Keratinocyte (primary cell): ENCODE measurements around the gene GPBP1. TPM values are rescaled to one million over a fixed set of nuclear protein-coding genes. Genes with fewer than 3 reads are reported as not detected.

Experiments
- DNase-seq: peaks from one replicate; pipeline ENCODE4 v3.0.0-alpha.2; 2011; ENCODE audit warnings: low read depth, missing footprints, low spot score
- FAIRE-seq: peaks from 2 replicates; lab custom pipeline; 2011; peaks lifted over from hg19 to GRCh38; lab: Jason Lieb, UNC
- H2AFZ ChIP-seq: 2 replicates; pipeline ENCODE4 v1.6.0; 2012; ENCODE audit warnings: low read length, control low read depth, inconsistent platforms; ENCODE audit not compliant: control insufficient read depth
- H3K27ac ChIP-seq: 2 replicates; pipeline ENCODE4 v1.5.1; 2011; ENCODE audit warnings: low read length; ENCODE audit not compliant: control insufficient read depth, insufficient read depth
- H3K27me3 ChIP-seq: 3 replicates; pipeline ENCODE4 v1.6.0; 2011; ENCODE audit warnings: low read length; ENCODE audit not compliant: control insufficient read depth, insufficient read depth; ENCODE audit errors: extremely low read depth
- H3K36me3 ChIP-seq, 2 experiments: 2 replicates in 1 of 2; 3 replicates in 1 of 2; pipeline ENCODE4 v1.5.1; 2011; ENCODE audit warnings: low read length in 2 of 2, mild to moderate bottlenecking in 1 of 2; ENCODE audit not compliant: control insufficient read depth in 2 of 2, insufficient read depth in 2 of 2; ENCODE audit errors: extremely low read depth in 1 of 2
- H3K4me1 ChIP-seq: 3 replicates; pipeline ENCODE4 v1.5.1; 2011; ENCODE audit warnings: low read length; ENCODE audit not compliant: control insufficient read depth, insufficient read depth; ENCODE audit errors: extremely low read depth
- H3K4me2 ChIP-seq: 3 replicates; pipeline ENCODE4 v1.6.0; 2011; ENCODE audit warnings: low read depth, low read length; ENCODE audit not compliant: control insufficient read depth, insufficient read depth; ENCODE audit errors: extremely low read depth
- H3K4me3 ChIP-seq, 3 experiments: fragments of 200-600 bp in 1 of 3; sonication (generic) in 1 of 3; 2 replicates in 2 of 3; 3 replicates in 1 of 3; pipeline ENCODE4 v1.5.1; 2011 to 2016; ENCODE audit warnings: low read length in 3 of 3, mild to moderate bottlenecking in 3 of 3, control low read depth in 2 of 3, inconsistent platforms in 1 of 3, low read depth in 1 of 3, mixed read lengths in 1 of 3, mixed run types in 1 of 3, moderate library complexity in 1 of 3; ENCODE audit not compliant: control insufficient read depth in 2 of 3, insufficient read depth in 2 of 3; ENCODE audit errors: extremely low read depth in 1 of 3
- H3K79me2 ChIP-seq: 2 replicates; pipeline ENCODE4 v1.6.0; 2012; ENCODE audit warnings: low read length; ENCODE audit not compliant: control insufficient read depth, insufficient read depth
- H3K9ac ChIP-seq: 3 replicates; pipeline ENCODE4 v1.6.0; 2011; ENCODE audit warnings: low read length; ENCODE audit not compliant: control insufficient read depth, insufficient read depth; ENCODE audit errors: extremely low read depth
- H3K9me1 ChIP-seq: 3 replicates; pipeline ENCODE4 v1.6.0; 2011; ENCODE audit warnings: low read length; ENCODE audit not compliant: control insufficient read depth, insufficient read depth; ENCODE audit errors: extremely low read depth
- H3K9me3 ChIP-seq: 2 replicates; pipeline ENCODE4 v1.5.1; 2012; ENCODE audit warnings: low read depth, low read length; ENCODE audit not compliant: control insufficient read depth
- H4K20me1 ChIP-seq: 3 replicates; pipeline ENCODE4 v1.6.0; 2011; ENCODE audit warnings: low read length; ENCODE audit not compliant: control insufficient read depth, insufficient read depth; ENCODE audit errors: extremely low read depth
- EZH2 ChIP-seq: IDR thresholded peaks from one replicate; pipeline ENCODE4 v1.6.1; 2012; ENCODE audit warnings: inconsistent platforms, mild to moderate bottlenecking, low read length, moderate library complexity
- dilution Hi-C: fragments of 300-500 bp; cut with MboI; formaldehyde crosslinking; loops from one replicate; pipeline ENCODE4 v1.7.0; 2020; ENCODE audit warnings: low sequenced_read_pairs; ENCODE audit not compliant: extremely low pct_ligation_motif_present
- polyA plus RNA-seq, 5 experiments: library from polyadenylated mRNA; depleted of rRNA in 3 of 5; stranded (reverse) in 3 of 5; stranded (forward) in 1 of 5; unstranded in 1 of 5; fragments of >200 nt; gene quantifications; 1 replicate in 1 of 5; 2 replicates in 3 of 5; 3 replicates in 1 of 5; pipeline versions ENCODE4 v1.2.1 to v1.2.3, GENCODE V29; 2011 to 2012; ENCODE audit warnings: missing spikeins in 2 of 5, low read depth in 1 of 5, low replicate concordance in 1 of 5
- TF ChIP-seq, protein P1 (sequence below), 3 experiments: IDR thresholded peaks in 1 of 3; conservative IDR thresholded peaks in 1 of 3; optimal IDR thresholded peaks in 1 of 3; 2 replicates in 2 of 3; 3 replicates in 1 of 3; pipeline versions ENCODE3 to v1.5.1; 2011; ENCODE audit warnings: low read length in 3 of 3, mild to moderate bottlenecking in 3 of 3, moderate library complexity in 2 of 3, control low read depth in 1 of 3, inconsistent platforms in 1 of 3; ENCODE audit not compliant: insufficient read depth in 2 of 3; ENCODE audit errors: extremely low read depth in 1 of 3

Gene GPBP1
- polyA plus RNA-seq, 1 donor (not counting 4 experiments of a cell fraction or from before 2014, with no cell fraction given), result 44.1 TPM

DNA sequence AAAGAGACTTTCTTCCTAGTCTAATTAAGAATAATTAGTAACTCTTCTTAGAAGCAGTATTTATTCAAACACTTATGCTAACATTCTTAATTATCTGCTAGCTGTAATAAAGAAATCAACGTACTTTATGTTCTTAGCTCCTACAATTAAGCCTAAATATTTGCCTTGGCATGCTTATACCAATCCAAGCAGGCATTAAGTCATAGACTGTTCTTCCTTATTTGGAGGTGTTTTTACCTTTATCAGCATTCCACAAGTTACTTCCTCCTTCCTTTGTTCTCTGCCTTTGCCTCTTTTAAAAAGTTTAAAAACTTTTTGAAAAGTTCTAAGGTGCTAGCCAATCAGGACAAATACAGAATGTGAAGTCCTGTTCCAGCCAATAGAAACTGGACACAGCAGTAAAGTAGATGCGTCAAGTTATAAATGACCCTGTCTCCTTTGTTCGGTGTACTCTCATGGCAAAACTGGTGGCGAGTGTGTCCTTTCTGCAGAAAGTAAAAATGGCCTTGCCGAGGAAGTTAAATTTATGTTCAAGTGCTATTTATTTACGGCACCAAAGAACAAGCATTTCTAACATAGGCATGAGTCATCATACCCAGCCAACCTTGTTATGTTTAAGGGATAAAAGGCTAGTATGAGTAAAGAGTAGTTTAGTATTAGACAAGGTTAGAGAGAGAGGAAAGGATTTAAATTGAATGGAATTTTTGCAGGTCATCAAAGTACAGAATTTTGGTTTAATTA, 58.6 kb downstream of the GPBP1 start:
- no peak for DNase-seq
- Histone ChIP-seq H3K9me1 (no peaks in the 10 kb centered on the region), H3K27me3 (no peaks in the 10 kb centered on the region), H3K4me3 (no peak overlapping the region), H4K20me1 (no peaks in the 10 kb centered on the region), H3K27ac (no peak overlapping the region), H3K79me2 (peaks cover 40% of the 10 kb centered on the region), H3K4me1 (peaks cover 5% of the 10 kb centered on the region), H3K9ac (no peak overlapping the region), H2AFZ (no peak overlapping the region), H3K36me3 (peaks cover 6 to 7% of the 10 kb centered on the region in 2 experiments), H3K9me3 (peaks cover 3% of the 10 kb centered on the region), H3K4me2 (no peak overlapping the region)
- TF ChIP-seq, protein P1, sequence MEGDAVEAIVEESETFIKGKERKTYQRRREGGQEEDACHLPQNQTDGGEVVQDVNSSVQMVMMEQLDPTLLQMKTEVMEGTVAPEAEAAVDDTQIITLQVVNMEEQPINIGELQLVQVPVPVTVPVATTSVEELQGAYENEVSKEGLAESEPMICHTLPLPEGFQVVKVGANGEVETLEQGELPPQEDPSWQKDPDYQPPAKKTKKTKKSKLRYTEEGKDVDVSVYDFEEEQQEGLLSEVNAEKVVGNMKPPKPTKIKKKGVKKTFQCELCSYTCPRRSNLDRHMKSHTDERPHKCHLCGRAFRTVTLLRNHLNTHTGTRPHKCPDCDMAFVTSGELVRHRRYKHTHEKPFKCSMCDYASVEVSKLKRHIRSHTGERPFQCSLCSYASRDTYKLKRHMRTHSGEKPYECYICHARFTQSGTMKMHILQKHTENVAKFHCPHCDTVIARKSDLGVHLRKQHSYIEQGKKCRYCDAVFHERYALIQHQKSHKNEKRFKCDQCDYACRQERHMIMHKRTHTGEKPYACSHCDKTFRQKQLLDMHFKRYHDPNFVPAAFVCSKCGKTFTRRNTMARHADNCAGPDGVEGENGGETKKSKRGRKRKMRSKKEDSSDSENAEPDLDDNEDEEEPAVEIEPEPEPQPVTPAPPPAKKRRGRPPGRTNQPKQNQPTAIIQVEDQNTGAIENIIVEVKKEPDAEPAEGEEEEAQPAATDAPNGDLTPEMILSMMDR (optimal IDR thresholded peaks at IDR 0.05 in 1 of 3, IDR thresholded peaks at IDR 0.05 in 1 of 3, conservative IDR thresholded peaks at IDR 0.05 in 1 of 3; ENCODE audit: extremely low read depth in 1 of 3, insufficient read depth in 2 of 3, low read length in 3 of 3), result no peak
- TF ChIP-seq EZH2, result no peak
- no peak for FAIRE-seq
- dilution Hi-C loops, result no loop called here

DNA sequence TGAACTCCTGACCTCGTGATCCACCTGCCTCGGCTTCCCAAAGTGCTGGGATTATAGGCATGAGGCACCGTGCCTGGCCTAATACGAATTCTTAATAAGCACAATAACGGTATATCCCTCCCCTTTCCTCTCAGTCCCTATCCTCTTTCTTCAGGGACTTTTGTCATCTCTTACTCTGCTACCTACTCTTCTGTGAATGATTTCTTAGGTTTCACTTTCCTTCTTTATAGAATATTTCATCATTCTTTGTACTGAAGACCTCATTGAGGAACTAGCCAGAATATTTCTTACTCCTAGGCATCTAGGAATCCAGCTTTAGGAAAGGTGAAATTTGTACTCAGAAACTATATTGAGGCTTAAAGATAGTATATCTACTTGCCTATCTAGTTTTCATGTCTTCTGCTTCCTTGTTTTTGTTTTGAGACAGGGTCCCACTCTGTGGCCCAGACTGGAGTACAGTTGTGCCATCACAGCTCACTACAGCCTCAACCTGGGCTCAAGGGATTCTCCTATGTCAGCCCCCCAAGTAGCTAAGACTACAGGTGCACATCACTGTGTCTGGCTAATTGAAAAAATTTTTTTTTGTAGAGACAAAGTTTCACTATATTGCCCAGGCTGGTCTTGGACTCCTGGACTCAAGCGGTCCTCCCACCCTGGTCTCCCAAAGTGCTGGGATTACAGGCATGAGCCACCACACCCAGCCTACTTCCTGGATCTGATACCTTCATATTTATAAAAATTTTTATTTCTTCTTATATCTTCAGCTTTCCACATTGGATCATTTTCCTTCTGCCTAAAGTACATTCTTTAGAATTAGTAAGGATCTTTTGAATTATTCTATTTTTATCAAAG, 69.7 kb downstream of the GPBP1 start:
- H3K27ac ChIP-seq, result no peak overlapping the region
- H3K36me3 ChIP-seq, result peaks cover 1 to 9% of the 10 kb centered on the region in 2 experiments
- H2AFZ ChIP-seq, result no peak overlapping the region
- no peaks in the 10 kb centered on the region for H3K4me1 ChIP-seq
- no peaks in the 10 kb centered on the region for H3K9me1 ChIP-seq
- H3K9me3 ChIP-seq, result no peaks in the 10 kb centered on the region
- no peak overlapping the region for H3K4me2 ChIP-seq
- no peak for DNase-seq
- dilution Hi-C loops, result no loop called here
- H4K20me1 ChIP-seq, result no peaks in the 10 kb centered on the region
- no peak overlapping the region for H3K9ac ChIP-seq
- H3K4me3 ChIP-seq, result no peak overlapping the region
- TF ChIP-seq, protein P1 (optimal IDR thresholded peaks at IDR 0.05 in 1 of 3, IDR thresholded peaks at IDR 0.05 in 1 of 3, conservative IDR thresholded peaks at IDR 0.05 in 1 of 3; ENCODE audit: extremely low read depth in 1 of 3, insufficient read depth in 2 of 3, low read length in 3 of 3), result no peak
- no peak for TF ChIP-seq EZH2
- no peaks in the 10 kb centered on the region for H3K27me3 ChIP-seq
- no peak for FAIRE-seq
- H3K79me2 ChIP-seq, result no peaks in the 10 kb centered on the region
